Measurements from ENCODE around the gene CDHR5. TPM values are rescaled to one million over a fixed set of nuclear protein-coding genes. Genes with fewer than 3 reads are reported as not detected.
"Not testable (repeated sequence)": the region's sequence is repeated elsewhere in the genome, so short reads cannot be mapped to it uniquely, and the experiment has no call there.

The CDHR5 gene
- total RNA-seq, 3 donors from 2014 or later (not counting 1 experiment from before 2014, with no cell fraction given) = not detected

DNA sequence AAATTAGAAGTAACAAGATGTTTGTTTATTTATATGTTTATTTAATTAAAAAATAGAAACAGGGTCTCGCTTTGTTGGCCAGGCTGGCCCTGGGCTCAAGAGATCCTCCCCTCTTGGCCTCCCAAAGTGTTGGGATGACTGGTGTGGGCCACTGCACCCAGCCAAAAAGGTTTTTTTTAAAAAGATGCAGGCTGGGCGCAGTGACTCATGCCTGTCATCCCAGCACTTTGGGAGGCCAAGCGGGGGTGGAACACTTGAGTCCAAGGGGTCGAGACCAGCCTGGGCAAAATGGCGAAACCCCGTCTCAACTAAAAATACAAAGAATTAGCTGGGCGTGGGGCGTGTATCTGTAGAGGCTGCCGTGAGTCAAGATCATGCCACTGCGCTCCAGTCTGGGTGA lies 25.7 kb upstream of the CDHR5 start:
- Histone ChIP-seq H3K4me1 (ENCODE audit: control insufficient read depth, insufficient read depth, low read length) (no peaks in the 10 kb centered on the region), H3K27me3 (ENCODE audit: control insufficient read depth, insufficient read depth, low read length) (no peaks in the 10 kb centered on the region), H3K9me3 (ENCODE audit: control insufficient read depth, insufficient read depth, low read length) (no peaks in the 10 kb centered on the region), H3K27ac (ENCODE audit: low read length) (no peak overlapping the region), H3K36me3 (ENCODE audit: control insufficient read depth, insufficient read depth, low read length) (peaks cover 6% of the 10 kb centered on the region), H3K4me3 (ENCODE audit: low read length) (no peak overlapping the region)
- ATAC-seq (no peak), DNase-seq (no peak)
- Mint-ChIP-seq H3K27ac (no peak overlapping the region), H3K9me3 (no peaks in the 10 kb centered on the region), H3K27me3 (ENCODE audit: low read depth in 2 of 2) (no peaks in the 10 kb centered on the region), H3K4me3 (no peak overlapping the region), H3K4me1 (no peaks in the 10 kb centered on the region), H3K36me3 (no peaks in the 10 kb centered on the region)
- TF ChIP-seq, protein P1, sequence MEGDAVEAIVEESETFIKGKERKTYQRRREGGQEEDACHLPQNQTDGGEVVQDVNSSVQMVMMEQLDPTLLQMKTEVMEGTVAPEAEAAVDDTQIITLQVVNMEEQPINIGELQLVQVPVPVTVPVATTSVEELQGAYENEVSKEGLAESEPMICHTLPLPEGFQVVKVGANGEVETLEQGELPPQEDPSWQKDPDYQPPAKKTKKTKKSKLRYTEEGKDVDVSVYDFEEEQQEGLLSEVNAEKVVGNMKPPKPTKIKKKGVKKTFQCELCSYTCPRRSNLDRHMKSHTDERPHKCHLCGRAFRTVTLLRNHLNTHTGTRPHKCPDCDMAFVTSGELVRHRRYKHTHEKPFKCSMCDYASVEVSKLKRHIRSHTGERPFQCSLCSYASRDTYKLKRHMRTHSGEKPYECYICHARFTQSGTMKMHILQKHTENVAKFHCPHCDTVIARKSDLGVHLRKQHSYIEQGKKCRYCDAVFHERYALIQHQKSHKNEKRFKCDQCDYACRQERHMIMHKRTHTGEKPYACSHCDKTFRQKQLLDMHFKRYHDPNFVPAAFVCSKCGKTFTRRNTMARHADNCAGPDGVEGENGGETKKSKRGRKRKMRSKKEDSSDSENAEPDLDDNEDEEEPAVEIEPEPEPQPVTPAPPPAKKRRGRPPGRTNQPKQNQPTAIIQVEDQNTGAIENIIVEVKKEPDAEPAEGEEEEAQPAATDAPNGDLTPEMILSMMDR (IDR thresholded peaks at IDR 0.05) = no peak
- WGBS (ENCODE audit: insufficient coverage) = 94% methylated on average over 10 of the region's 10 CpGs
- intact Hi-C loops (cut with micrococcal nuclease) = loop anchor here (10.0 kb wide), 1 partner anchor 74 kb away; no protein-coding TSS in a partner anchor

DNA sequence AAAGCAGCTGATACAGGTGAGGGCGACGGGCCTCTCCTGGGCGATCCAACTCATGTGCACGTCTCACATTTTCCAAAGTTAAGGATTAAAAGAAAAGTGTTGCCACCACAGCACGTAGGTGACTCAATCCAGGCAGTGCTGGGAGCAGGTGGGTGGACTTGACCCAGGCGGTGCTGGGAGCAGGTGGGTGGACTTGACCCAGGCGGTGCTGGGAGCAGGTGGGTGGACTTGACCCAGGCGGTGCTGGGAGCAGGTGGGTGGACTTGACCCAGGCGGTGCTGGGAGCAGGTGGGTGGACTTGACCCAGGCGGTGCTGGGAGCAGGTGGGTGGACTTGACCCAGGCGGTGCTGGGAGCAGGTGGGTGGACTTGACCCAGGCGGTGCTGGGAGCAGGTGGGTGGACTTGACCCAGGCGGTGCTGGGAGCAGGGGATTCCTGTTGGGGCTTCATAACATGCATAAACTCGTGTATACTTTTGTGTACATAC lies 23.0 kb upstream of the CDHR5 start:
- DNase-seq; H3K9me3 Mint-ChIP-seq; intact Hi-C loops (cut with micrococcal nuclease); H3K4me3 Mint-ChIP-seq; H3K27ac Mint-ChIP-seq; H3K4me1 ChIP-seq (ENCODE audit: control insufficient read depth, insufficient read depth, low read length); H3K36me3 ChIP-seq (ENCODE audit: control insufficient read depth, insufficient read depth, low read length); H3K27me3 ChIP-seq (ENCODE audit: control insufficient read depth, insufficient read depth, low read length); ATAC-seq; H3K27me3 Mint-ChIP-seq (ENCODE audit: low read depth in 2 of 2); H3K4me1 Mint-ChIP-seq; H3K9me3 ChIP-seq (ENCODE audit: control insufficient read depth, insufficient read depth, low read length); H3K36me3 Mint-ChIP-seq; H3K4me3 ChIP-seq (ENCODE audit: low read length); H3K27ac ChIP-seq (ENCODE audit: low read length): not testable (repeated sequence)
- WGBS (ENCODE audit: insufficient coverage) = 98% methylated on average over 7 of the region's 14 CpGs

DNA sequence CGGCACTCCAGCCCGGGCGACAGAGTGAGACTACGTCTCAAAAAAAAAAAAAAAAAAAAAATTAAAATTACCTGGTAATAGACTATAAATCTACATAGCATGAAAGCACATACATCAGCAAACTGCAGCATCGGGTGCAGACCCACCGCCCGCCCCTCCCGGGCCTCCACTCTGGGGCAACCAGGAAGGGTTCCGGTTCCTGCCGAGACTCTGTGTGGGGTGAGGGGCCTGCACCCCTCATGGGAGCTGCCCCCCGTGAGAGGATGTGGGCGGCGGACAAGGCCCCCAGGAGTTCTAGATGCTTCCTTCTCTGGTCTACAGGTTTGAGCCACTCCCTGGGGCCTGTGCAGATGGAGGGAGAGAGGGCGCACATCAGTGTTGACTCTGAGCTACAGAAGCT lies 21.5 kb upstream of the CDHR5 start:
- WGBS (ENCODE audit: insufficient coverage) = 65% methylated on average over 11 of the region's 14 CpGs
- DNase-seq = no peak
- no peaks in the 10 kb centered on the region for H3K36me3 Mint-ChIP-seq
- intact Hi-C loops (cut with micrococcal nuclease) = no loop called here
- TF ChIP-seq, protein P1 (IDR thresholded peaks at IDR 0.05) = no peak
- H3K27me3 ChIP-seq (ENCODE audit: control insufficient read depth, insufficient read depth, low read length) = no peaks in the 10 kb centered on the region
- no peak overlapping the region for H3K27ac ChIP-seq (ENCODE audit: low read length)
- H3K27me3 Mint-ChIP-seq (ENCODE audit: low read depth in 2 of 2) = no peaks in the 10 kb centered on the region
- no peak overlapping the region for H3K4me3 ChIP-seq (ENCODE audit: low read length)
- H3K9me3 Mint-ChIP-seq = no peaks in the 10 kb centered on the region
- peaks cover 3% of the 10 kb centered on the region for H3K4me1 ChIP-seq (ENCODE audit: control insufficient read depth, insufficient read depth, low read length)
- ATAC-seq = no peak
- peaks cover 8% of the 10 kb centered on the region for H3K36me3 ChIP-seq (ENCODE audit: control insufficient read depth, insufficient read depth, low read length)
- peaks cover 4% of the 10 kb centered on the region for H3K9me3 ChIP-seq (ENCODE audit: control insufficient read depth, insufficient read depth, low read length)
- H3K4me3 Mint-ChIP-seq = no peak overlapping the region
- H3K27ac Mint-ChIP-seq = no peak overlapping the region
- peaks cover 0 to 5% of the 10 kb centered on the region in 2 donors for H3K4me1 Mint-ChIP-seq

DNA sequence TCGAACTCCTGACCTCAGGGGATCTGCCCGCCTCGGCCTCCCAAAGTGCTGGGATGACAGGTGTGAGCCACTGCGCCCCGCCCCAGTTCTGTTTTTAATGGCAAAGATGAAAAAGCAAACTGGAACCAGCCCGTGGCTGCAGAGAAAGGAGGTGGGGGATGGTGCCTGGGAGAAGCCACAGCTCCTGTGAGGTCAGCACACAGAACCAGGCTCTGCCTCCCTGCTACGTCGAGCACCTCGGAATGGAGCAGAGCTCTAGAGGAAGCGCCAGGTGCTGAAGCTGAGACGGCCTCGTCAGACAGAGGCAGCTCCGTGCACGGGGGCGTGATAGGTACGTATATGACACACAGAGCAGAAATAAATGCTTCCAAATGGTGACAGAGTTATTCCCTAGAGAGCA lies 20.8 kb upstream of the CDHR5 start:
- Histone ChIP-seq H3K27ac (ENCODE audit: low read length) (no peak overlapping the region), H3K4me1 (ENCODE audit: control insufficient read depth, insufficient read depth, low read length) (peaks cover 8% of the 10 kb centered on the region), H3K9me3 (ENCODE audit: control insufficient read depth, insufficient read depth, low read length) (peaks cover 4% of the 10 kb centered on the region), H3K36me3 (ENCODE audit: control insufficient read depth, insufficient read depth, low read length) (peaks cover 8% of the 10 kb centered on the region), H3K27me3 (ENCODE audit: control insufficient read depth, insufficient read depth, low read length) (no peaks in the 10 kb centered on the region), H3K4me3 (ENCODE audit: low read length) (no peak overlapping the region)
- H3K36me3 Mint-ChIP-seq = no peaks in the 10 kb centered on the region
- H3K27ac Mint-ChIP-seq = no peak overlapping the region
- DNase-seq (no peak), ATAC-seq (no peak)
- intact Hi-C loops (cut with micrococcal nuclease) = no loop called here
- H3K4me3 Mint-ChIP-seq = no peak overlapping the region
- H3K4me1 Mint-ChIP-seq = peaks cover 1 to 8% of the 10 kb centered on the region in 2 donors
- no peaks in the 10 kb centered on the region for H3K9me3 Mint-ChIP-seq
- TF ChIP-seq, protein P1 (IDR thresholded peaks at IDR 0.05) = no peak
- 87% methylated on average over 16 of the region's 16 CpGs for WGBS (ENCODE audit: insufficient coverage)
- H3K27me3 Mint-ChIP-seq (ENCODE audit: low read depth in 2 of 2) = peaks cover 0 to 3% of the 10 kb centered on the region in 2 donors

All from natural killer cell (primary cell).